BLaER1 treated with 17β-estradiol and CSF1 and Interleukin-3, amounts not matched to agents 10 nM and 100 nM (cell line): ENCODE results near the gene CXCL12.

Experiments used
- H3K27ac ChIP-seq, 11 experiments: shearing (Covaris generic); formaldehyde crosslinking; 2 replicates each; pipeline ENCODE4 v1.8.1; 2022
- H3K27me3 ChIP-seq, 11 experiments: shearing (Covaris generic); formaldehyde crosslinking; 2 replicates each; pipeline ENCODE4 v1.8.1; 2022
- H3K36me3 ChIP-seq, 11 experiments: shearing (Covaris generic); formaldehyde crosslinking; 2 replicates each; pipeline ENCODE4 v1.8.1; 2022
- H3K4me1 ChIP-seq, 10 experiments: shearing (Covaris generic); formaldehyde crosslinking; 2 replicates each; pipeline ENCODE4 v1.8.1; 2022
- H3K4me2 ChIP-seq, 11 experiments: shearing (Covaris generic); formaldehyde crosslinking; 2 replicates each; pipeline ENCODE4 v1.8.1; 2022
- H3K4me3 ChIP-seq, 10 experiments: shearing (Covaris generic); formaldehyde crosslinking; 2 replicates each; pipeline ENCODE4 v1.8.1; 2022
- H3K9ac ChIP-seq, 11 experiments: shearing (Covaris generic); formaldehyde crosslinking; 2 replicates each; pipeline ENCODE4 v1.8.1; 2022
- H3K9me3 ChIP-seq, 11 experiments: shearing (Covaris generic); formaldehyde crosslinking; replicated peaks in 1 of 11; 2 replicates each; pipeline ENCODE4 v1.8.1; 2022
- H4K20me1 ChIP-seq, 11 experiments: shearing (Covaris generic); formaldehyde crosslinking; 2 replicates each; pipeline ENCODE4 v1.8.1; 2022
- Cebpa-rat ChIP-seq, 11 experiments: shearing (Covaris generic); IDR thresholded peaks; 2 replicates each; pipeline ENCODE4 v1.8.1; 2022

The CXCL12 gene

GRCh38 chr10:44340557-44340956, 44.3 kb downstream of the CXCL12 start:
- Histone ChIP-seq H3K36me3 (no peaks in the 10 kb centered on the region), H3K4me3 (no peak overlapping the region)

GRCh38 chr10:44339218-44339617, 45.7 kb downstream of the CXCL12 start:
- Histone ChIP-seq H4K20me1 (no peaks in the 10 kb centered on the region), H3K27me3 (no peaks in the 10 kb centered on the region), H3K4me3 (no peak overlapping the region), H3K4me2 (peak overlapping the region in 3 of 11 experiments; percentile 12 to 38 (median 16); a peak in 5 of 22 replicates), H3K4me1 (peaks cover 0 to 17% (median 8%) of the 10 kb centered on the region in 10 experiments; a peak in 11 of 20 replicates), H3K27ac (no peak overlapping the region), H3K36me3 (no peaks in the 10 kb centered on the region), H3K9ac (no peak overlapping the region), H3K9me3 (no peaks in the 10 kb centered on the region)
- 0 out of 22 replicates have a peak, but pooled peaks of 1 of the 11 experiments have one; percentile 18 for TF ChIP-seq Cebpa-rat (IDR thresholded peaks at IDR 0.05)

More at GRCh38 chr10:44340557-44340956, 44.3 kb downstream of the CXCL12 start:
- TF ChIP-seq Cebpa-rat (IDR thresholded peaks at IDR 0.05), result no peak
- H3K27me3 ChIP-seq, result no peaks in the 10 kb centered on the region
- H3K9me3 ChIP-seq, result no peaks in the 10 kb centered on the region
- no peak overlapping the region for H3K4me2 ChIP-seq
- H4K20me1 ChIP-seq, result no peaks in the 10 kb centered on the region
- no peak overlapping the region for H3K27ac ChIP-seq
- H3K9ac ChIP-seq, result no peak overlapping the region
- H3K4me1 ChIP-seq, result peaks cover 0 to 12% (median 5%) of the 10 kb centered on the region in 10 experiments; a peak in 8 of 20 replicates

- no peak overlapping the region for H3K9ac ChIP-seq
Observed at GRCh38 chr10:44337081-44337480, 47.8 kb downstream of the CXCL12 start.

DNA sequence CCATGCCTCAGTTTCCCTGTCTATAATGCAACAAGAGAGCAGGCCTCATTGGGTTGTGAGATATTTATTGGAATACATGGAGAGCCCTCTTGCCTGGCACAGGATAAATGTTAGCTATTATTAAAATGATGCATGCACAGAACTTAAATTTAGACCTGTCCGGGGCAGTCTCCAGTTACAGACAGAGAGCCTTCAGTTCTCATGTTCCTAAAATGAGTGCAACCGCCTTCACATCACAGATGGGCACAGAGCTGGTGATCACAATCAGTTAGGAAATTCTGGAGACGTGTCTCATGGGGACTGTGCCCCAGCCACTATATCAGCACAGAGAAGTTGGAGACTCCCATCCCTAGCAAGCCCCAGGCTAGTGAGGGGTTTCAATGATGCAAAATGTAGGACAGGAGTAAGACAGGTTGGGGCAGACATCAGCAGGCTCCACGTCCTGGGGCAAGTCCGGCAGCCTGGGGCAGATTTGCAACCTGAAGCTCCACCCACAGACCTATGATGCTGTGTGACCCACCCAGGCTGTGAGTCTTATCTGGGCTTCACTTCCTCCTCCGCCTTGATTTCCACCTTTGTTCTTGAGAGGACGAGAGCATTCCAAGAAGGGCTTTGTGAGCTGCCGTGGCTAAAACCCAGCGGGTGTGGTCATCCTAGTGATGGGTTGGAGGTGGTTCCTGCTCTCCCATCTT, 49.4 kb downstream of the CXCL12 start:
- Histone ChIP-seq H3K4me2 (0 out of 22 replicates have a peak overlapping the region, but pooled peaks of 1 of the 11 experiments have one; percentile 57), H3K27ac (no peak overlapping the region), H3K4me1 (peaks cover 0 to 29% (median 16%) of the 10 kb centered on the region in 10 experiments; a peak in 13 of 20 replicates), H3K9me3 (no peaks in the 10 kb centered on the region), H3K36me3 (no peaks in the 10 kb centered on the region), H3K27me3 (no peaks in the 10 kb centered on the region), H3K4me3 (no peak overlapping the region), H4K20me1 (no peaks in the 10 kb centered on the region), H3K9ac (no peak overlapping the region)
- no peak for TF ChIP-seq Cebpa-rat (IDR thresholded peaks at IDR 0.05)

More at GRCh38 chr10:44337081-44337480, 47.8 kb downstream of the CXCL12 start:
- no peaks in the 10 kb centered on the region for H3K9me3 ChIP-seq
- no peak overlapping the region for H3K4me2 ChIP-seq
- H3K36me3 ChIP-seq, result no peaks in the 10 kb centered on the region
- H3K4me3 ChIP-seq, result no peak overlapping the region
- no peak overlapping the region for H3K27ac ChIP-seq
- TF ChIP-seq Cebpa-rat (IDR thresholded peaks at IDR 0.05), result no peak
- no peaks in the 10 kb centered on the region for H3K27me3 ChIP-seq
- H3K4me1 ChIP-seq, result peaks cover 0 to 29% (median 16%) of the 10 kb centered on the region in 10 experiments; a peak in 13 of 20 replicates
- H4K20me1 ChIP-seq, result no peaks in the 10 kb centered on the region

- peak overlapping the region in 4 of 11 experiments; percentile 52 to 60 (median 57); a peak in 7 of 22 replicates for H3K4me2 ChIP-seq
Observed at GRCh38 chr10:44334621-44335184, 50.2 kb downstream of the CXCL12 start.

GRCh38 chr10:44334091-44334490, 50.8 kb downstream of the CXCL12 start:
- no peak for TF ChIP-seq Cebpa-rat (IDR thresholded peaks at IDR 0.05)
- H3K9ac ChIP-seq, result no peak overlapping the region
- H3K27me3 ChIP-seq, result no peaks in the 10 kb centered on the region
- H3K9me3 ChIP-seq, result no peaks in the 10 kb centered on the region
- H3K27ac ChIP-seq, result no peak overlapping the region
- no peak overlapping the region for H3K4me3 ChIP-seq
- no peaks in the 10 kb centered on the region for H3K36me3 ChIP-seq
- H3K4me1 ChIP-seq, result peaks cover 0 to 24% (median 12%) of the 10 kb centered on the region in 10 experiments; a peak in 12 of 20 replicates
- peak overlapping the region in 8 of 11 experiments; percentile 14 to 60 (median 46); a peak in 14 of 22 replicates for H3K4me2 ChIP-seq
- H4K20me1 ChIP-seq, result no peaks in the 10 kb centered on the region

More at GRCh38 chr10:44334621-44335184, 50.2 kb downstream of the CXCL12 start:
- Histone ChIP-seq H3K27ac (no peak overlapping the region), H3K4me3 (no peak overlapping the region), H4K20me1 (no peaks in the 10 kb centered on the region), H3K36me3 (no peaks in the 10 kb centered on the region), H3K9me3 (no peaks in the 10 kb centered on the region), H3K4me1 (peaks cover 0 to 29% (median 16%) of the 10 kb centered on the region in 10 experiments; a peak in 13 of 20 replicates), H3K27me3 (no peaks in the 10 kb centered on the region), H3K9ac (no peak overlapping the region)
- no peak for TF ChIP-seq Cebpa-rat (IDR thresholded peaks at IDR 0.05)

GRCh38 chr10:44333511-44333910, 51.4 kb downstream of the CXCL12 start:
- Histone ChIP-seq H3K36me3 (no peaks in the 10 kb centered on the region), H3K4me3 (no peak overlapping the region), H3K27me3 (no peaks in the 10 kb centered on the region), H4K20me1 (no peaks in the 10 kb centered on the region), H3K9me3 (no peaks in the 10 kb centered on the region), H3K27ac (no peak overlapping the region), H3K9ac (no peak overlapping the region), H3K4me2 (peak overlapping the region in 8 of 11 experiments; percentile 14 to 60 (median 46); a peak in 14 of 22 replicates), H3K4me1 (peaks cover 0 to 23% (median 12%) of the 10 kb centered on the region in 10 experiments; a peak in 12 of 20 replicates)
- TF ChIP-seq Cebpa-rat (IDR thresholded peaks at IDR 0.05), result no peak

- no peak overlapping the region for H3K9ac ChIP-seq
- no peaks in the 10 kb centered on the region for H3K9me3 ChIP-seq
- H3K36me3 ChIP-seq, result no peaks in the 10 kb centered on the region
- no peak for TF ChIP-seq Cebpa-rat (IDR thresholded peaks at IDR 0.05)
- H3K4me3 ChIP-seq, result no peak overlapping the region
- H3K4me1 ChIP-seq, result peaks cover 0 to 23% (median 12%) of the 10 kb centered on the region in 10 experiments; a peak in 14 of 20 replicates
- H3K4me2 ChIP-seq, result no peak overlapping the region
- H4K20me1 ChIP-seq, result no peaks in the 10 kb centered on the region
- no peak overlapping the region for H3K27ac ChIP-seq
- H3K27me3 ChIP-seq, result no peaks in the 10 kb centered on the region
Observed at GRCh38 chr10:44332465-44332864, 52.4 kb downstream of the CXCL12 start.

DNA sequence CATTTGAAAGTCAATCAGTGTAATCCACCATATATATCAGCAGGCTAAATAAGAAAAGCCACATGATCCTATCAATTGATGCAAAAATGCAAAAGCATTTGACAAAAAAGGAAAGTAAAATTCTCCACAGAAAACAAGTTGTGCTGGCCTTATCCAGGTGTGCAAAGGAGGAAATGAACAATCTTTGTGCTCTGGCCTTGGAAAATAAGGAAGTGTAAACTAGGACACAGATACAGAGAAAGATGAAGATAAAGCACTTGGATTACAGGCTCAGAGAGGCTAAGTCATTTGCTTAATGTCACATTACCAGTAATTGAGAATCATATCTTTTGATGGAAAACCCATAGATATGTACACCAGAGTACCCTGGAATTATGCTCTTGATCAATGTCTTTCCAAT, 54.5 kb downstream of the CXCL12 start:
- TF ChIP-seq Cebpa-rat (IDR thresholded peaks at IDR 0.05), result no peak
- Histone ChIP-seq H3K27ac (no peak overlapping the region), H3K4me1 (peaks cover 0 to 29% (median 13%) of the 10 kb centered on the region in 10 experiments; a peak in 14 of 20 replicates), H3K9me3 (no peaks in the 10 kb centered on the region), H3K9ac (no peak overlapping the region), H3K36me3 (no peaks in the 10 kb centered on the region), H3K4me3 (no peak overlapping the region), H3K4me2 (no peak overlapping the region), H4K20me1 (no peaks in the 10 kb centered on the region), H3K27me3 (no peaks in the 10 kb centered on the region)
